Smooth muscle cell (in vitro differentiated cells): ENCODE results near the gene SYNRG. TPM values are rescaled to one million over a fixed set of nuclear protein-coding genes. Genes with fewer than 3 reads are reported as not detected.

ENCODE experiments used
- DNase-seq: peaks from one replicate; lab custom pipeline; 2025; ENCODE audit not compliant: unreplicated experiment; lab: John Stamatoyannopoulos, UW
- H2AFZ ChIP-seq: fragments of 200-600 bp; sonication (generic); 2 replicates; pipeline ENCODE4 v1.6.0; 2016; ENCODE audit warnings: antibody characterized with exemption, low read depth, mild to moderate bottlenecking
- H3F3A ChIP-seq: fragments of 200-600 bp; sonication (generic); 2 replicates; pipeline ENCODE4 v1.6.0; 2017; ENCODE audit warnings: antibody characterized with exemption, low read depth
- H3K27ac ChIP-seq: fragments of 200-600 bp; sonication (generic); 2 replicates; pipeline ENCODE4 v1.5.1; 2016; ENCODE audit warnings: low read depth, mild to moderate bottlenecking
- H3K27me3 ChIP-seq: fragments of 200-600 bp; sonication (generic); 2 replicates; pipeline ENCODE4 v1.6.1; 2016; ENCODE audit warnings: low read depth, mild to moderate bottlenecking
- H3K36me3 ChIP-seq: fragments of 200-600 bp; sonication (generic); 2 replicates; pipeline ENCODE4 v1.5.1; 2016; ENCODE audit warnings: low read depth
- H3K4me1 ChIP-seq: fragments of 200-600 bp; sonication (generic); 2 replicates; pipeline ENCODE4 v1.5.1; 2016; ENCODE audit warnings: low read depth
- H3K4me2 ChIP-seq: fragments of 200-600 bp; sonication (generic); 2 replicates; pipeline ENCODE4 v1.6.0; 2016; ENCODE audit warnings: mild to moderate bottlenecking
- H3K4me3 ChIP-seq: fragments of 200-600 bp; sonication (generic); 2 replicates; pipeline ENCODE4 v1.5.1; 2016; ENCODE audit warnings: mild to moderate bottlenecking
- H3K79me2 ChIP-seq: fragments of 200-600 bp; sonication (generic); 2 replicates; pipeline ENCODE4 v1.6.0; 2016; ENCODE audit warnings: low read depth, mild to moderate bottlenecking
- H3K9ac ChIP-seq: fragments of 200-600 bp; sonication (generic); 2 replicates; pipeline ENCODE4 v1.6.0; 2016; ENCODE audit warnings: low read depth
- H3K9me3 ChIP-seq: fragments of 200-600 bp; sonication (generic); replicated peaks from 2 replicates; pipeline ENCODE4 v1.5.1; 2016; ENCODE audit warnings: low read depth
- H4K20me1 ChIP-seq: fragments of 200-600 bp; sonication (generic); 2 replicates; pipeline ENCODE4 v1.6.0; 2016; ENCODE audit warnings: low read depth
- WGBS: methylation state at CpG from one replicate; pipeline ENCODE4 v1.1.7; 2016; ENCODE audit warnings: low lambda C conversion rate; 5-methylcytosine and 5-hydroxymethylcytosine counted together
- polyA plus RNA-seq: library from polyadenylated mRNA; unstranded; fragments of >200 nt; fragmentation: Nextera tagmentation; extraction: Ambion mirVana; gene quantifications from 2 replicates; pipeline ENCODE4 v1.2.1, GENCODE V29; 2016
- total RNA-seq: library from RNA; depleted of rRNA; stranded (reverse); fragments of >200 nt; gene quantifications from 2 replicates; pipeline ENCODE4 v1.2.3, GENCODE V29; 2014
- TF ChIP-seq, protein P1 (sequence below): fragments of 200-600 bp; sonication (generic); IDR thresholded peaks from 2 replicates; pipeline ENCODE4 v1.5.1; 2017; ENCODE audit warnings: borderline replicate concordance, mild to moderate bottlenecking, antibody characterized with exemption; ENCODE audit not compliant: insufficient read depth, poor library complexity, severe bottlenecking

The SYNRG gene
- total and polyA plus RNA-seq, 2 experiments from 2014 or later = 16.2 to 18.9 TPM

DNA sequence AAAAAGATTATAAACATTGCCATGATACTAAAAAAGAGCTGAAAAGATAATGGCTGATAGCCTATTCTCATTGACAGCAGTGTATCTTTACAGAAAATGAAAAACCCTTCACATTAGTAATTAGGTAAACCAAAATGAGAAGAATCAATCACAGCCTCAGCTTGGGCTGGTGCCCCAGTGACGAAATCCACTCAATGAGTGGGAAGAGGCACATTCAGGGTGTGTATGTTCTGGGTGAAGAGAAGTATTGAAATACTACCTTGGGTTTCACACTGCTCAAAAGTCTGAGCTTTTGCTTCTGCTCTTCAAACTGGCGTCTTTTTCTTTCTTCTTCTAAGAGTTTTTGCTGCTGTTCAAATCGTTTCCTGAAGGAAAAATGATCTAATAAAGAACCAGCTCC lies 24.2 kb downstream of the SYNRG start:
- H3K9me3 ChIP-seq = no peaks in the 10 kb centered on the region
- H2AFZ ChIP-seq = no peak overlapping the region
- no peak for DNase-seq
- no peaks in the 10 kb centered on the region for H3F3A ChIP-seq
- TF ChIP-seq, protein P1, sequence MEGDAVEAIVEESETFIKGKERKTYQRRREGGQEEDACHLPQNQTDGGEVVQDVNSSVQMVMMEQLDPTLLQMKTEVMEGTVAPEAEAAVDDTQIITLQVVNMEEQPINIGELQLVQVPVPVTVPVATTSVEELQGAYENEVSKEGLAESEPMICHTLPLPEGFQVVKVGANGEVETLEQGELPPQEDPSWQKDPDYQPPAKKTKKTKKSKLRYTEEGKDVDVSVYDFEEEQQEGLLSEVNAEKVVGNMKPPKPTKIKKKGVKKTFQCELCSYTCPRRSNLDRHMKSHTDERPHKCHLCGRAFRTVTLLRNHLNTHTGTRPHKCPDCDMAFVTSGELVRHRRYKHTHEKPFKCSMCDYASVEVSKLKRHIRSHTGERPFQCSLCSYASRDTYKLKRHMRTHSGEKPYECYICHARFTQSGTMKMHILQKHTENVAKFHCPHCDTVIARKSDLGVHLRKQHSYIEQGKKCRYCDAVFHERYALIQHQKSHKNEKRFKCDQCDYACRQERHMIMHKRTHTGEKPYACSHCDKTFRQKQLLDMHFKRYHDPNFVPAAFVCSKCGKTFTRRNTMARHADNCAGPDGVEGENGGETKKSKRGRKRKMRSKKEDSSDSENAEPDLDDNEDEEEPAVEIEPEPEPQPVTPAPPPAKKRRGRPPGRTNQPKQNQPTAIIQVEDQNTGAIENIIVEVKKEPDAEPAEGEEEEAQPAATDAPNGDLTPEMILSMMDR = no peak
- H3K9ac ChIP-seq = no peak overlapping the region
- H3K4me3 ChIP-seq = no peak overlapping the region
- H3K4me2 ChIP-seq = no peak overlapping the region
- peaks cover 25% of the 10 kb centered on the region for H3K36me3 ChIP-seq
- peaks cover 22% of the 10 kb centered on the region for H4K20me1 ChIP-seq
- no peaks in the 10 kb centered on the region for H3K27me3 ChIP-seq
- 90% methylated on average over 3 of the region's 3 CpGs for WGBS
- no peaks in the 10 kb centered on the region for H3K4me1 ChIP-seq
- peaks cover 5% of the 10 kb centered on the region for H3K79me2 ChIP-seq
- no peak overlapping the region for H3K27ac ChIP-seq

DNA sequence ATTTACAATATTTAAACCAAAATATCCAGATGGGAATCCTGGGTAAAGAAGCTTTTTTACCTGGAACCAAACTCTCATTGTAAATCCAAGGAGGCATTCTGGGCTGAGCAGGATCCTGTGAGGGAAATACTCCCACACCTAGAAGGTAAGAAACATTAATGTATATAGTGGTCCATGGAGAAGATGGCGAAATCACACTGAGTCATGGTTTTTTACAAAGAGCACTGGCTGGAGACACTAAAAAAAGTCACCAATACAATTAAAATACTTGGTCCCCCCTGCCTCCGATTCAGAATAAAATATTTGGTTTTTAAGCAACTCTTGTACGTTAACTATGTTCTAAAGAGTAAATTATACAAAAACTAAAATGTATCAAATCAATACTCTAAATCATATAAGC lies 32.9 kb downstream of the SYNRG start:
- Histone ChIP-seq H3K4me2 (no peak overlapping the region), H3F3A (no peaks in the 10 kb centered on the region), H4K20me1 (peaks cover 5% of the 10 kb centered on the region), H2AFZ (no peak overlapping the region), H3K27ac (no peak overlapping the region), H3K27me3 (no peaks in the 10 kb centered on the region), H3K9ac (no peak overlapping the region), H3K4me3 (no peak overlapping the region), H3K9me3 (peaks cover 3% of the 10 kb centered on the region), H3K36me3 (peaks cover 30% of the 10 kb centered on the region), H3K79me2 (peaks cover 7% of the 10 kb centered on the region), H3K4me1 (no peaks in the 10 kb centered on the region)
- TF ChIP-seq, protein P1 = no peak
- 100% methylated on average over 3 of the region's 3 CpGs for WGBS
- DNase-seq = no peak

DNA sequence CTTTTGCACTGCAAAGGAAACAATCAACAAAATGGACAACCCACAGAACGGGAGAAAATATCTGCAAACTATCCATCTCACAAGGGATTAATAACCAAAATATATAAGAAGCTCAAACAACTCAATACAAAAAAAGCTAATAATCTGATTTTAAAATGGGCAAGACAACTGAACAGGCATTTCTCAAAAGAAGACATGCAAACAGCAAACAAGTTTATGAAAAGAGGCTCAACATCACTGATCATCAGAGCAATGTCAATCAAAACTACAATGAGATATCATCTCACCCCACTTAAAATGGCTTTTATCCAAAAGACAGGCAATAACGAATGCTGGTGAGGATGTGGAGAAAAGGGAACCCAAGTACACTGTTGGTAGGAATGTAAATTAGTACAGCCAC lies 34.8 kb downstream of the SYNRG start:
- no peak overlapping the region for H3K4me3 ChIP-seq
- H3K9me3 ChIP-seq = peaks cover 3% of the 10 kb centered on the region
- TF ChIP-seq, protein P1 = no peak
- peaks cover 30% of the 10 kb centered on the region for H3K36me3 ChIP-seq
- H3K9ac ChIP-seq = no peak overlapping the region
- H3K79me2 ChIP-seq = peaks cover 7% of the 10 kb centered on the region
- no peaks in the 10 kb centered on the region for H3K4me1 ChIP-seq
- H3F3A ChIP-seq = no peaks in the 10 kb centered on the region
- H3K4me2 ChIP-seq = no peak overlapping the region
- no peak overlapping the region for H3K27ac ChIP-seq
- peaks cover 13% of the 10 kb centered on the region for H4K20me1 ChIP-seq
- no peak for DNase-seq
- H2AFZ ChIP-seq = no peak overlapping the region
- no peaks in the 10 kb centered on the region for H3K27me3 ChIP-seq
- WGBS = 98% methylated on average over 2 of the region's 2 CpGs

DNA sequence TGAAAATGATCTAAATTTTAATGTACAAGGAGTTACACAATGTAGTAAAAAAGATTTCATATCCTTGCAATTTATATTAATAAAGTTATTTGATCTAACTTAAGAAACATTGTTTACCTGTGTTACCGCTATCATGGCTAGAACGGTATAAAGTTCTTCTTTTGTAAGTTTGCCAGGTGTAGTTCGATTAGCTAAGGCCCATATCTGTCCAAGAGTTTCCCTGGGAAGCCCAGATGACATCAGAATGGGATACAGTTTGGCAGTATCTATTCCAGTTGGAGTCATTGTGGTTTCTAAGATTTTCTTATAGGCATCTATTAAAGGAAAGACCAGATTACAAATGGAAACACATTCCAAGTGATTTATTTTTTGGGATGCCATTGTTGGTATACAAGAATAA lies 37.5 kb downstream of the SYNRG start:
- no peak overlapping the region for H3K4me2 ChIP-seq
- H3K27me3 ChIP-seq = no peaks in the 10 kb centered on the region
- WGBS = 98% methylated on average over 3 of the region's 3 CpGs
- H4K20me1 ChIP-seq = peaks cover 13% of the 10 kb centered on the region
- no peaks in the 10 kb centered on the region for H3F3A ChIP-seq
- H3K4me1 ChIP-seq = no peaks in the 10 kb centered on the region
- DNase-seq = no peak
- H3K9me3 ChIP-seq = peaks cover 3% of the 10 kb centered on the region
- H2AFZ ChIP-seq = no peak overlapping the region
- H3K9ac ChIP-seq = no peak overlapping the region
- H3K79me2 ChIP-seq = peaks cover 7% of the 10 kb centered on the region
- TF ChIP-seq, protein P1 = no peak
- no peak overlapping the region for H3K27ac ChIP-seq
- H3K4me3 ChIP-seq = no peak overlapping the region
- peaks cover 46% of the 10 kb centered on the region for H3K36me3 ChIP-seq
